NCI-H1048 (cell line): ENCODE data around the gene VAT1.
"Not testable (repeated sequence)": the region's sequence is repeated elsewhere in the genome, so short reads cannot be mapped to it uniquely, and the experiment has no call there.

ENCODE experiments used
- DNase-seq: peaks from one replicate; lab custom pipeline; 2025; lab: John Stamatoyannopoulos, UW

VAT1 gene

GRCh38 chr17:42973323-42973722, 48.9 kb downstream of the VAT1 start:
- not testable (repeated sequence) for DNase-seq

GRCh38 chr17:42971589-42971988, 50.6 kb downstream of the VAT1 start:
- DNase-seq: no peak

GRCh38 chr17:42969001-42969581, 53.1 kb downstream of the VAT1 start:
- no peak for DNase-seq

GRCh38 chr17:42967925-42968324, 54.3 kb downstream of the VAT1 start:
- DNase-seq: no peak
